Activated T-cell treated with anti-CD3 and anti-CD28 coated beads, Interleukin-2, amount 50 U/mL, for 4 hours (primary cell): ENCODE measurements around the gene PNN. TPM values are rescaled to one million over a fixed set of nuclear protein-coding genes. Genes with fewer than 3 reads are reported as not detected.
A peak's percentile ranks its signal among the peaks of the same experiment; 100 is the strongest.
"Not testable (repeated sequence)": the region's sequence is repeated elsewhere in the genome, so short reads cannot be mapped to it uniquely, and the experiment has no call there.

ENCODE experiments used
- ATAC-seq, 2 donors: fragments of 200-7000 bp; cut with Tn5 transposase; one replicate each; pipeline ENCODE4 v1.10.0; 2021
- DNase-seq: peaks from one replicate; pipeline ENCODE4 v3.0.0-alpha.2; 2020
- H3K27me3 Mint-ChIP-seq: one replicate; pipeline ENCODE4 v1.8.0; 2021; ENCODE audit warnings: low read depth, mixed read lengths
- H3K36me3 Mint-ChIP-seq: one replicate; pipeline ENCODE4 v1.8.0; 2022; ENCODE audit warnings: mixed read lengths; ENCODE audit not compliant: insufficient read depth
- H3K4me1 Mint-ChIP-seq: one replicate; pipeline ENCODE4 v1.8.0; 2021; ENCODE audit warnings: low read depth, mixed read lengths
- H3K4me3 Mint-ChIP-seq: one replicate; pipeline ENCODE4 v1.8.0; 2021; ENCODE audit warnings: mild to moderate bottlenecking, moderate library complexity, mixed read lengths
- H3K9me3 Mint-ChIP-seq: one replicate; pipeline ENCODE4 v1.8.0; 2021; ENCODE audit warnings: mixed read lengths
- total RNA-seq, 3 donors: library from RNA; stranded (reverse); gene quantifications; one replicate each; pipeline ENCODE4 v1.2.1, GENCODE V29; 2021

PNN gene
- total RNA-seq = 100 to 1,000 TPM in 2 of 3 donors, 10 to 100 TPM in 1; 99.2 to 107 (median 106) TPM

- DNase-seq (peak; percentile 92), ATAC-seq (peak; percentile 91 to 93)
- H3K4me1 Mint-ChIP-seq = peaks cover 40% of the 10 kb centered on the region
- no peaks in the 10 kb centered on the region for H3K27me3 Mint-ChIP-seq
- no peaks in the 10 kb centered on the region for H3K9me3 Mint-ChIP-seq
- peaks cover 31% of the 10 kb centered on the region for H3K36me3 Mint-ChIP-seq
- H3K4me3 Mint-ChIP-seq = peak within 1 kb of the TSS; percentile 92
Measured at GRCh38 chr14:39174560-39175444, at the start of gene PNN. TSS of gene PNN (plus strand) at chr14:39175254. CDS start at chr14:39175280, 26 bp downstream.

- not testable (repeated sequence) for H3K4me3 Mint-ChIP-seq, ATAC-seq, H3K4me1 Mint-ChIP-seq, H3K27me3 Mint-ChIP-seq, DNase-seq, H3K9me3 Mint-ChIP-seq
- H3K36me3 Mint-ChIP-seq = peaks cover 27% of the 10 kb centered on the region
Measured at GRCh38 chr14:39137835-39138234, 37.2 kb upstream of the PNN start.

- no peaks in the 10 kb centered on the region for H3K4me1 Mint-ChIP-seq
- H3K36me3 Mint-ChIP-seq = peaks cover 31% of the 10 kb centered on the region
- no peak overlapping the region for H3K4me3 Mint-ChIP-seq
- ATAC-seq = no peak
- H3K9me3 Mint-ChIP-seq = peaks cover 7% of the 10 kb centered on the region
- no peak for DNase-seq
- H3K27me3 Mint-ChIP-seq = no peaks in the 10 kb centered on the region
Measured at GRCh38 chr14:39138440-39138839, 36.6 kb upstream of the PNN start.

GRCh38 chr14:39140170-39140569 is 34.9 kb upstream of the PNN start:
- Mint-ChIP-seq H3K4me1 (no peaks in the 10 kb centered on the region), H3K27me3 (no peaks in the 10 kb centered on the region), H3K4me3 (no peak overlapping the region), H3K9me3 (peaks cover 7% of the 10 kb centered on the region), H3K36me3 (peaks cover 21% of the 10 kb centered on the region)
- ATAC-seq (no peak), DNase-seq (no peak)

GRCh38 chr14:39141623-39142022 is 33.4 kb upstream of the PNN start:
- not testable (repeated sequence) for H3K27me3 Mint-ChIP-seq, DNase-seq, H3K9me3 Mint-ChIP-seq, H3K4me3 Mint-ChIP-seq, ATAC-seq, H3K4me1 Mint-ChIP-seq
- H3K36me3 Mint-ChIP-seq = peaks cover 17% of the 10 kb centered on the region

GRCh38 chr14:39143226-39143625 is 31.8 kb upstream of the PNN start:
- not testable (repeated sequence) for ATAC-seq, H3K4me3 Mint-ChIP-seq, H3K27me3 Mint-ChIP-seq, H3K9me3 Mint-ChIP-seq, H3K4me1 Mint-ChIP-seq, DNase-seq
- peaks cover 22% of the 10 kb centered on the region for H3K36me3 Mint-ChIP-seq

GRCh38 chr14:39145266-39145966 is 29.6 kb upstream of the PNN start:
- ATAC-seq (no peak), DNase-seq (no peak)
- H3K27me3 Mint-ChIP-seq = no peaks in the 10 kb centered on the region

GRCh38 chr14:39154594-39155189 is 20.4 kb upstream of the PNN start:
- DNase-seq (no peak), ATAC-seq (no peak)
- no peaks in the 10 kb centered on the region for H3K27me3 Mint-ChIP-seq
- no peaks in the 10 kb centered on the region for H3K4me1 Mint-ChIP-seq
- H3K9me3 Mint-ChIP-seq = no peaks in the 10 kb centered on the region
- H3K4me3 Mint-ChIP-seq = no peak overlapping the region
- peaks cover 12% of the 10 kb centered on the region for H3K36me3 Mint-ChIP-seq

More at GRCh38 chr14:39145266-39145966, 29.6 kb upstream of the PNN start:
- Mint-ChIP-seq H3K36me3 (peaks cover 28% of the 10 kb centered on the region), H3K4me1 (no peaks in the 10 kb centered on the region), H3K9me3 (peaks cover 7% of the 10 kb centered on the region), H3K4me3 (no peak overlapping the region)

- Mint-ChIP-seq H3K4me1 (peaks cover 13% of the 10 kb centered on the region), H3K9me3 (no peaks in the 10 kb centered on the region), H3K4me3 (no peak overlapping the region), H3K36me3 (peaks cover 16% of the 10 kb centered on the region), H3K27me3 (no peaks in the 10 kb centered on the region)
- DNase-seq (no peak), ATAC-seq (no peak)
Measured at GRCh38 chr14:39157491-39157890, 17.6 kb upstream of the PNN start.

- Mint-ChIP-seq H3K4me3 (no peak overlapping the region), H3K9me3 (no peaks in the 10 kb centered on the region), H3K36me3 (peaks cover 19% of the 10 kb centered on the region), H3K27me3 (no peaks in the 10 kb centered on the region), H3K4me1 (peaks cover 16% of the 10 kb centered on the region)
- DNase-seq = no peak
- ATAC-seq = no peak
Measured at GRCh38 chr14:39158222-39158858, 16.7 kb upstream of the PNN start.

- no peak for DNase-seq
- Mint-ChIP-seq H3K4me1 (peaks cover 23% of the 10 kb centered on the region), H3K36me3 (peaks cover 21% of the 10 kb centered on the region), H3K4me3 (no peak overlapping the region), H3K27me3 (no peaks in the 10 kb centered on the region), H3K9me3 (no peaks in the 10 kb centered on the region)
- ATAC-seq = no peak
Measured at GRCh38 chr14:39160494-39160893, 14.6 kb upstream of the PNN start.

GRCh38 chr14:39167797-39168320 is 7.2 kb upstream of the PNN start:
- ATAC-seq, H3K9me3 Mint-ChIP-seq, H3K27me3 Mint-ChIP-seq, DNase-seq, H3K36me3 Mint-ChIP-seq: not testable (repeated sequence)
- H3K4me1 Mint-ChIP-seq = peaks cover 41% of the 10 kb centered on the region
- peak overlapping the region; percentile 63 for H3K4me3 Mint-ChIP-seq

- no peaks in the 10 kb centered on the region for H3K27me3 Mint-ChIP-seq
- peaks cover 9% of the 10 kb centered on the region for H3K36me3 Mint-ChIP-seq
- H3K9me3 Mint-ChIP-seq = no peaks in the 10 kb centered on the region
- ATAC-seq = no peak
- H3K4me1 Mint-ChIP-seq = peaks cover 41% of the 10 kb centered on the region
- H3K4me3 Mint-ChIP-seq = peak overlapping the region; percentile 84
- DNase-seq = no peak
Measured at GRCh38 chr14:39168591-39168990, 6.5 kb upstream of the PNN start.

GRCh38 chr14:39169541-39169900 is 5.5 kb upstream of the PNN start:
- no peaks in the 10 kb centered on the region for H3K27me3 Mint-ChIP-seq
- peaks cover 7% of the 10 kb centered on the region for H3K36me3 Mint-ChIP-seq
- H3K4me1 Mint-ChIP-seq = peaks cover 42% of the 10 kb centered on the region

More at GRCh38 chr14:39169541-39169900, 5.5 kb upstream of the PNN start:
- Mint-ChIP-seq H3K4me3 (peak overlapping the region; percentile 84), H3K9me3 (no peaks in the 10 kb centered on the region)
- DNase-seq = no peak
- no peak for ATAC-seq
